Subcutaneous abdominal adipose tissue (tissue), 5 donors: Measurements from ENCODE around the gene FABP2.
"Not testable (repeated sequence)": the region's sequence is repeated elsewhere in the genome, so short reads cannot be mapped to it uniquely, and the experiment has no call there.

Source experiments
- H3K27ac ChIP-seq: one replicate; pipeline ENCODE4 v1.7.0; 2013; ENCODE audit warnings: low read depth, mild to moderate bottlenecking, inconsistent platforms, low read length, moderate library complexity
- H3K27me3 ChIP-seq, 5 donors: one replicate each; pipeline ENCODE4 v1.7.0; 2013; ENCODE audit warnings: low read length in 5 of 5, inconsistent platforms in 1 of 5; ENCODE audit not compliant: control insufficient read depth in 5 of 5, insufficient read depth in 4 of 5
- H3K36me3 ChIP-seq, 5 donors: one replicate each; pipeline ENCODE4 v1.7.0; 2013; ENCODE audit warnings: low read length in 5 of 5; ENCODE audit not compliant: control insufficient read depth in 5 of 5, insufficient read depth in 5 of 5
- H3K4me1 ChIP-seq, 5 donors: one replicate each; pipeline ENCODE4 v1.7.0; 2013; ENCODE audit warnings: low read length in 5 of 5, mild to moderate bottlenecking in 3 of 5, moderate library complexity in 1 of 5; ENCODE audit not compliant: control insufficient read depth in 5 of 5, insufficient read depth in 5 of 5
- H3K4me3 ChIP-seq, 5 donors: one replicate each; pipeline ENCODE4 v1.7.0; 2013; ENCODE audit warnings: low read length in 5 of 5, low read depth in 1 of 5
- H3K9ac ChIP-seq, 5 donors: one replicate each; pipeline ENCODE4 v1.7.0; 2013; ENCODE audit warnings: low read length in 5 of 5, mild to moderate bottlenecking in 4 of 5, moderate library complexity in 3 of 5
- H3K9me3 ChIP-seq, 5 donors: one replicate each; pipeline ENCODE4 v1.7.0; 2013; ENCODE audit warnings: low read length in 5 of 5; ENCODE audit not compliant: control insufficient read depth in 5 of 5
- donor health status: healthy.
- donor health status: healthy.
- donor health status: healthy.
- donor health status: healthy.
- donor health status: healthy.

Gene FABP2

DNA sequence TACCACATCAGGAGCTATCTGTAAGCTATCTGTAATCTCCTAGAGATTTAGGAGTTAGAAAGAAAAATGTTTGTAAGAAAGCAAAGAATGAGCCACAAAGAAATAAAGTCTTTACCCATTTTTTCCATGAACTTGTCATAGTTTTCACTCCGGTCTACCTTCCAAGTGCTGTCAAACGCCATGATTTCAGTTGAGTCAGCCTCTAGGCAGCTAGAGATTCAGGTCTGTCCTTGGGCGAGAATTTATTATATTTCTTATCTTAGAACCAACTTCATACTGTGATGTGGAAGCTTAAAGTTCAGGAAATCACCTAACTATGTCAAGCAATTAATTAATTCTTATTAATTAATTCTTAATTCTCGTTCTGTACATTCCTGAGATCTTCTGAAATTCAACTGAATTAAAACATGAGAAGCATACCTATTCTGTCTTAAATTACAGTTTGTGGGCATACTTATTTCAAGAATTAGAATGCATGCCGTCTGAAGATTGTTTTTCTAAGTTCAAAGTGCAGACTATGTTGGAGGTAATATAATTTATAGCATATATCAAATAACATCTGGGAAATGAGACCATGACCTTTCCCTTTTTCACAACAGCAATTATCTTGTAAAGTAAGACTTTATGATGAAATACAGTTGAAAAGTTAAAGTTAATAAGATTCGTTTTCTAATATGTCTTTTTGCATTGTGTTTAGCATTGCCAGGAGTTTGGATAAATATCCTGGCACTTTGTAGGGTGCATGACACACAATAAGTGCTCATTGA lies at the start of gene FABP2:
Gene FABP2, minus strand, starts transcription at position 218 of the 767 bp plus-strand sequence. Its CDS starts 36 bp downstream, at position 182.
- Histone ChIP-seq H3K27me3 (no peaks in the 10 kb centered on the region), H3K9me3 (no peaks in the 10 kb centered on the region), H3K9ac (no peak within 1 kb of the TSS), H3K36me3 (no peaks in the 10 kb centered on the region), H3K4me3 (no peak within 1 kb of the TSS), H3K27ac (no peak within 1 kb of the TSS), H3K4me1 (no peaks in the 10 kb centered on the region)

- H3K27me3 ChIP-seq, H3K27ac ChIP-seq, H3K9me3 ChIP-seq, H3K9ac ChIP-seq, H3K4me3 ChIP-seq, H3K4me1 ChIP-seq, H3K36me3 ChIP-seq: not testable (repeated sequence)
Measured at GRCh38 chr4:119370951-119371683, 49.2 kb upstream of the FABP2 start.

DNA sequence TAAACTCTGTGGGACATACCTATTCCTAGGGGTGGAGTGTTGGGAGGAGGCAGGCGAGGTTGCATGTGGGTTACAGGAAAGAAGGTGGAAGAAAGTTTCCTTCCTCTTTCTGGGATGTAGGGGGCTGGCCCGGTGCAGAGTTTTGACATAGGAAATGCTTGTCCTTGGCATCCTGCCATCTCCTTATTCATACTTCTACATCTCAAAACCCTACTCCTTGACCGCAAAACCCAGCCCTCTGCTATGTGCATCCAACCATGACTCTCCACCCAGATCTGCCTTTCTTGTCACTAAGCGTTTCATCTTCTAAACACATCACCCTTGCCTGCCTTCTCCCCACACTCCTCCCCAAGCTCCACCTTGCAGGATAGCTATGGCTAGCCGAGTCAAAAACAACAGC lies 48.5 kb upstream of the FABP2 start:
- H3K27me3 ChIP-seq, H3K4me1 ChIP-seq, H3K9me3 ChIP-seq, H3K36me3 ChIP-seq, H3K27ac ChIP-seq, H3K9ac ChIP-seq, H3K4me3 ChIP-seq: not testable (repeated sequence)

DNA sequence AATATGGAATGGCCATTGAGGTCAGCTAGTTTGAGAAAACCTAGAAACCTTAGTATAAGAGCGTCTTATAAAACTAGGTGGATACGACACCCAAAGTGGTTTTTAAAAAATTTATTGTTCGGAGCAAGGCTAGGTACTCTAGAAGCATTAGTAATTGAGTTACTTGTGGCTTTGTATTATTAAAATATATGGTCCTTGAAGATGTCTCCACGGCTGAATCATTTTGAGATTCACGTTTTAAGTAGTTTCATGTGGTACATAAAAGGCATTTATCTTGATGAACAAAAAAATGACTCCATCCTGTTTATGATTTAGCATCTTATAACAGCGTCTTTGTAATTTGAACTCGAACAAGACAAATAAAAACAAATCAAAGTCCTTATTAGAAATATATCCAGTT lies 44.9 kb upstream of the FABP2 start:
- H3K27ac ChIP-seq, H3K36me3 ChIP-seq, H3K4me3 ChIP-seq, H3K9me3 ChIP-seq, H3K4me1 ChIP-seq, H3K9ac ChIP-seq, H3K27me3 ChIP-seq: not testable (repeated sequence)

GRCh38 chr4:119364203-119364602 lies 42.3 kb upstream of the FABP2 start:
- not testable (repeated sequence) for H3K9me3 ChIP-seq, H3K36me3 ChIP-seq, H3K4me3 ChIP-seq, H3K4me1 ChIP-seq, H3K27ac ChIP-seq, H3K27me3 ChIP-seq, H3K9ac ChIP-seq

DNA sequence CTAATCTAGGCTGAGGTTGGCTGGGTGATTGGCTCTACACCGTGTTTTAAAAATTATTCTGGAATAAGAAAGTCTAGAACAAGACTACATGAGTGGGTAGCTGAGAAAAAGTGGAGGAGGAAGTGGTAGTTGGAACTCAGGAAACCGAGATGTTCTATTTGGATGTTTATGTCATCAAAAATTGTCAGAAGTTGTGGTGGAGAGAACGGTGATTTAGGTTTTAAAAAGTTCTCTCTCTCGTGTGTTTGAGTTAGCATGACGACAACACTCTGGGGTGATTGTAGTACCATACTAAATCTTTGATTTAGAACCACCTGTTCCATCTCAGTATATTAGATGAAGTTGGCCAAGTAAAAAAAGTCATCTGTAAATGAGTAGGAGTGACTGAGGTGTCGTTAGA lies 41.4 kb upstream of the FABP2 start:
- not testable (repeated sequence) for H3K36me3 ChIP-seq, H3K27ac ChIP-seq, H3K27me3 ChIP-seq, H3K9me3 ChIP-seq, H3K4me3 ChIP-seq, H3K9ac ChIP-seq, H3K4me1 ChIP-seq

GRCh38 chr4:119362413-119362812 lies 40.5 kb upstream of the FABP2 start:
- not testable (repeated sequence) for H3K36me3 ChIP-seq, H3K9ac ChIP-seq, H3K4me3 ChIP-seq

GRCh38 chr4:119359873-119360272 lies 37.9 kb upstream of the FABP2 start:
- not testable (repeated sequence) for H3K4me3 ChIP-seq, H3K36me3 ChIP-seq, H3K9ac ChIP-seq, H3K27ac ChIP-seq, H3K4me1 ChIP-seq, H3K27me3 ChIP-seq, H3K9me3 ChIP-seq

More at GRCh38 chr4:119362413-119362812, 40.5 kb upstream of the FABP2 start:
- not testable (repeated sequence) for H3K27me3 ChIP-seq, H3K4me1 ChIP-seq, H3K9me3 ChIP-seq, H3K27ac ChIP-seq

GRCh38 chr4:119356796-119357195 lies 34.9 kb upstream of the FABP2 start:
- not testable (repeated sequence) for H3K9ac ChIP-seq, H3K4me3 ChIP-seq, H3K36me3 ChIP-seq, H3K4me1 ChIP-seq, H3K27me3 ChIP-seq, H3K9me3 ChIP-seq, H3K27ac ChIP-seq

- H3K27ac ChIP-seq, H3K9ac ChIP-seq, H3K4me1 ChIP-seq, H3K9me3 ChIP-seq, H3K27me3 ChIP-seq, H3K36me3 ChIP-seq, H3K4me3 ChIP-seq: not testable (repeated sequence)
Measured at GRCh38 chr4:119356041-119356440, 34.1 kb upstream of the FABP2 start.
